ACC112 (cell line): ENCODE results near the gene ACADL.
A peak's percentile ranks its signal among the peaks of the same experiment; 100 is the strongest.
"Not testable (repeated sequence)": the region's sequence is repeated elsewhere in the genome, so short reads cannot be mapped to it uniquely, and the experiment has no call there.

Experiments used
- H2AFZ ChIP-seq: fragments of 200-600 bp; sonication (generic); one replicate; pipeline ENCODE4 v1.6.0; 2017; ENCODE audit warnings: antibody characterized with exemption, low read length; ENCODE audit not compliant: unreplicated experiment
- H3K27ac ChIP-seq: fragments of 200-600 bp; sonication (generic); 2 replicates; pipeline ENCODE4 v1.5.1; 2014; ENCODE audit warnings: low read depth, mild to moderate bottlenecking, antibody characterized with exemption, low read length, moderate library complexity
- H3K27me3 ChIP-seq: fragments of 200-600 bp; sonication (generic); 2 replicates; pipeline ENCODE4 v1.6.1; 2014; ENCODE audit warnings: mild to moderate bottlenecking, antibody characterized with exemption, low read length, moderate library complexity, mixed read lengths; ENCODE audit not compliant: insufficient read depth
- H3K36me3 ChIP-seq: fragments of 200-600 bp; sonication (generic); 2 replicates; pipeline ENCODE4 v1.6.1; 2016; ENCODE audit warnings: mild to moderate bottlenecking, antibody characterized with exemption, low read length, moderate library complexity, mixed read lengths; ENCODE audit not compliant: insufficient read depth
- H3K4me1 ChIP-seq: fragments of 200-600 bp; sonication (generic); one replicate; pipeline ENCODE4 v1.6.1; 2016; ENCODE audit warnings: low read length, mixed read lengths; ENCODE audit not compliant: insufficient read depth, unreplicated experiment, control insufficient read depth
- H3K4me3 ChIP-seq: fragments of 200-600 bp; sonication (generic); 2 replicates; pipeline ENCODE4 v1.5.1; 2014; ENCODE audit warnings: mild to moderate bottlenecking, low read depth, low read length
- H3K79me2 ChIP-seq: fragments of 200-600 bp; sonication (generic); one replicate; pipeline ENCODE4 v1.6.0; 2016; ENCODE audit warnings: low read length; ENCODE audit not compliant: control insufficient read depth, unreplicated experiment, insufficient read depth

Gene ACADL

DNA sequence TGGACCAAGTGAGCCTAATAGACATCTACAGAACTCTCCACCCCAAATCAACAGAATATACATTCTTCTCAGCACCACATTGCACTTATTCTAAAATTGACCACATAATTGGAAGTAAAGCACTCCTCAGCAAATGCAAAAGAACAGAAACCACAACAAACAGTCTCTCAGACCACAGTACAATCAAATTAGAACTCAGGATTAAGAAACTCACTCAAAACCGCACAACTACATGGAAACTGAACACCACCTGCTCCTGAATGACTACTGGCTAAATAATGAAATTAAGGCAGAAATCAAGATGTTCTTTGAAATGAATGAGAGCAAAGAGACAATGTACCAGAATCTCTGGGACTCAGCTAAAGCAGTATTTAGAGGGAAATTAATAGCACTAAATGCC lies 41.3 kb downstream of the ACADL start:
- H3K27ac ChIP-seq, H3K4me3 ChIP-seq, H3K79me2 ChIP-seq, H3K36me3 ChIP-seq, H3K27me3 ChIP-seq, H2AFZ ChIP-seq, H3K4me1 ChIP-seq: not testable (repeated sequence)

DNA sequence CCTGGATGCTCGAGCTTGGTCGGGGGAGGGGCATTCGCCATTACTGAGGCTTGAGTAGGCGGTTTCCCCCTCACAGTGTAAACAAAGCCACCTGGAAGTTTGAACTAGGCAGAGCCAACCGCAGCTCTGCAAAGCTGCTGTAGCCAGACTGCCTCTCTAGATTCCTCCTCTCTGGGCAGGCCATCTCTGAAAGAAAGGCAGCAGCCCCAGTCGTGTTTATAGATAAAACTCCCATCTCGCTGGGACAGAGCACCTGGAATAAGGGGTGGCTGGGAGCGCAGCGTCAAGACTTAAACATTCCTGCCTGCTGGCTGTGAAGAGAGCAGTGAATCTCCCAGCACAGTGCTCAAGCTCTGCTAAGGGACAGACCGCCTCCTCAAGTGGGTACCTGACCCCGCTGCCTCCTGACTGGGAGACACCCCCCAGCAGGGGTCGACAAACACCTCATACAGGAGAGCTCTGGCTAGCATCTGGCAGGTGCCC lies 43.6 kb downstream of the ACADL start:
- not testable (repeated sequence) for H3K4me1 ChIP-seq, H3K36me3 ChIP-seq, H3K79me2 ChIP-seq, H3K4me3 ChIP-seq, H3K27ac ChIP-seq, H3K27me3 ChIP-seq, H2AFZ ChIP-seq

DNA sequence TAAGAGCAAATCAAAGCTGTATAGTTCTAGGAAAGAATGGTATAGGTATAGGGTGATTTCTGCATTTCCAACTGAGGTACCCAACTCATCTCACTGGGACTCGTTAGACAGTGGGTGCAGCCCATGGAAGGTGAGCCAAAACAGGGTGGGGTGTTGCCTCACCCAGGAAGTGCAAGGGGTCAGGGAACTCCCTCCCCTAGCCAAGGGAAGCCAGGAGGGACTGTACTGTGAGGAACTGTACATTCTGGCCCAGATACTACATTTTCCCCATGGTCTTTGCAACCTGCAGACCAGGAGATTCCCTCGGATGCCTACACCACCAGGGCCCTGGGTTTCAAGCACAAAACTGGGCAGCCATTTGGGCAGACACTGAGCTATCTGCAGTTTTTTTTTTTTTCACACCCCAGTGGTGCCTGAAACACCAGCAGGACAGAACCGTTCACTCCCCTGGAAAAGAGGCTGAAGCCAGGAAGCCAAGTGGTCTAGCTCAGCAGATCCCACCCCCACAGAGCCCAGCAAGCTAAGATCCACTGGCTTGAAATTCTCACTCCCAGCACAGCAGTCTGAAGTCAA lies 44.1 kb downstream of the ACADL start:
- not testable (repeated sequence) for H3K4me3 ChIP-seq, H3K27me3 ChIP-seq, H3K27ac ChIP-seq

DNA sequence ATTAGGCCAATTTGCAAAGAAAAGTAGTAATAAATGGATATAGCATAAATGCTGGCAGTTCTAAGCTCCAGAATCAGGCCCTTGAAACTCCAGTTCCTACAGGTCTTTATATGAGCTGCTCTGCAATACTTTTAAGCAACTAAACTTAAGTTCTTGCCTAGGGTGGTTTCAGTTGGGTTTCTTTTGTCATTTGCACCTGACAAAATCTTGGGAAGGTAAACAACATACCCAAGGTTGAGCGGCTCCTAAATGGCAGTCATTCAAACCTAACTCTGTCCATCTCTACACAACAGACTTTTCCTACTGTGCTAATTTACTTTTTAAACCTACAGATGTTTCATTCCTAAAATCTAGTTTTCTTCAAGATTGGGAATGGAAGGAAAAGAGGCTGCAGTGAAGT lies 44.8 kb downstream of the ACADL start:
- no peak overlapping the region for H3K27ac ChIP-seq
- H3K79me2 ChIP-seq = no peaks in the 10 kb centered on the region
- no peak overlapping the region for H2AFZ ChIP-seq
- H3K4me1 ChIP-seq = no peaks in the 10 kb centered on the region
- H3K27me3 ChIP-seq = no peaks in the 10 kb centered on the region
- no peaks in the 10 kb centered on the region for H3K36me3 ChIP-seq
- H3K4me3 ChIP-seq = no peak overlapping the region

More for the DNA sequence above, 44.1 kb downstream of the ACADL start:
- not testable (repeated sequence) for H3K36me3 ChIP-seq, H3K79me2 ChIP-seq, H3K4me1 ChIP-seq, H2AFZ ChIP-seq

DNA sequence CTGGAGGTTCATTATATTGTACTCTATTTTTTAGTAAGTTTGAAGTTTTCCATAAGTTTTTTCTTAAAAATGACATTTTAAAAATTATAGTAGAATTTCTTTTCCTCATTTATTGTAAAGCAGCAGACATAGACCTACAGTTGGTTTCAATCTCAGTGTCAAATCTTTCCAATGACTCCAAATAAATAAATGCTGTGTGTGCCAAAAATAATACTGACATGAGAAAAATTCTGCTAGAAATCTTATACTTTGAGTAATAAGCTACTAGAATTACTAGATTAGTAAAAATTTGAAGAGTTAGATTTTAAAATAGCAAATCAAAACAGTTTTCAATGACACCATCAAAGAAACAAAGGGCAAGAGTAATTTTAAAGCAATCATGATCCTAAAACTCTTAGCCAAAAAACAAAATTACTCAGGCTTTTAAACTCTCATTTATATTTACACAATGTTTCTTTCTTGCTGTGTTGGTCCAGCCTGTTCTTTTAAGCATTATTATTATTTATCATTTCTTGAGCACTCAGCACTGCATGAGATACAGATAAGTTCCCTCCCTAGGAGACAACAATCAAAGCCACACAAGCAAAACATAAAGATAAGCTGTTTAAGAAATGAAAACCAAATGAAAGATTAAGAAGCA lies 45.8 kb downstream of the ACADL start:
- H2AFZ ChIP-seq = no peak overlapping the region
- no peaks in the 10 kb centered on the region for H3K4me1 ChIP-seq

DNA sequence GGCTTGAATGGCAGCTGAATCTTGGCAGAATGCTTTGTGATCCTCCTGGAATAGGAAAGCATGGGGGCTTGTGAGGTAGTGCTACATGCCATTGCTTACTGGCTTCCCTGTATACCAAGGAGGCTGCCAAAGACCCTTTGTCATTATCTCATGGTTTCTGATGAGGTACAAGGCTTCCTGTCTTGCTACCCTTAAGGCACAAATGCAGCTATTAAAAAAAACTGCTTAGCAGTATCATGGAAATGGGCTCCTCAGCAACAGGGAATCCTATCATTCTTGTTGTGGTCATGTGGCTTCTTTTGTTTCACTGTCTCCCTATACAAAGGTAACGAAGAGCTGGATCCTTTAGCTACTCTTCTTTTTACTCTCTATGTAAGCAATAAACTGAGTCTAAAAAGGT lies 47.5 kb downstream of the ACADL start:
- Histone ChIP-seq H3K36me3 (no peaks in the 10 kb centered on the region), H3K4me1 (peaks cover 2% of the 10 kb centered on the region), H3K27me3 (no peaks in the 10 kb centered on the region), H2AFZ (no peak overlapping the region), H3K4me3 (no peak overlapping the region), H3K79me2 (no peaks in the 10 kb centered on the region), H3K27ac (no peak overlapping the region)

More for the DNA sequence above, 45.8 kb downstream of the ACADL start:
- no peaks in the 10 kb centered on the region for H3K27me3 ChIP-seq
- no peak overlapping the region for H3K4me3 ChIP-seq
- no peaks in the 10 kb centered on the region for H3K79me2 ChIP-seq
- no peak overlapping the region for H3K27ac ChIP-seq
- no peaks in the 10 kb centered on the region for H3K36me3 ChIP-seq

DNA sequence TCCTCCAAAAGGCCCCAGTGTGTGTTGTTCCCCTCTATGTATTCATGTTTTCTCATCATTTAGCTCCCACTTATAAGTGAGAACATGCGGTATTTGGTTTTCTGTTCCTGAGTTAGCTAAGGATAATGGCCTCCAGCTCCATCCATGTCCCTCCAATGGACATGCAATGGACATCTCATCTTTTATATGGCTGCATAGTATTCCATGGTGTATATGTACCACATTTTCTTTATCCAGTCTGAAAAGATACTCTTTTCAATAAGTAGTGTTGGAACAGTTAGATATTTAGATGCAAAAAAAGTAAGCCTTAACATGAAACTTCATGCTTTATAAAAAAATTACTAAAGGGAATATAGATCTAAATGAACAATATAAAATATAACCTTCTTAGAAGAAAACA lies 48.1 kb downstream of the ACADL start:
- not testable (repeated sequence) for H3K27ac ChIP-seq, H3K79me2 ChIP-seq, H3K27me3 ChIP-seq, H2AFZ ChIP-seq, H3K4me1 ChIP-seq, H3K4me3 ChIP-seq, H3K36me3 ChIP-seq

DNA sequence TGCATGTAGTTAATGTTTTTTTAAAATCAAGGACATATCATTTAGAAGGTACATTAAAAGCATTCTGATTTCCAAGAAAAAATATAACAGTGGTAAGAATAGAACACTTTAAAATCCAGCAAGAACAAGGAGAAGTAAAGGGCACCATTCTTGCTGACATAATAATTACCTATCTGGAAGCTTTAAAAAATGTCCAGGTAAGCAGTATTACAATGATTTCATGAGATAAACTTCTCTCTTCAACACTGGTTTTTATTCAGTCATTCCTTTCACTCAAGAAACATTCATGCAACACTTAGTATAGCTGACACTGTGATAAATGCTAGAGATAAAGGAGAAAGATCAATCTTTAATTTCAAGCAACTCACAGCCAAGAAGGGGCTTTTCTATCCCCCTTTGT lies 51.2 kb downstream of the ACADL start:
- Histone ChIP-seq H2AFZ (no peak overlapping the region), H3K4me3 (no peak overlapping the region), H3K27ac (no peak overlapping the region), H3K4me1 (peaks cover 10% of the 10 kb centered on the region), H3K27me3 (no peaks in the 10 kb centered on the region), H3K79me2 (peaks cover 1% of the 10 kb centered on the region), H3K36me3 (no peaks in the 10 kb centered on the region)

DNA sequence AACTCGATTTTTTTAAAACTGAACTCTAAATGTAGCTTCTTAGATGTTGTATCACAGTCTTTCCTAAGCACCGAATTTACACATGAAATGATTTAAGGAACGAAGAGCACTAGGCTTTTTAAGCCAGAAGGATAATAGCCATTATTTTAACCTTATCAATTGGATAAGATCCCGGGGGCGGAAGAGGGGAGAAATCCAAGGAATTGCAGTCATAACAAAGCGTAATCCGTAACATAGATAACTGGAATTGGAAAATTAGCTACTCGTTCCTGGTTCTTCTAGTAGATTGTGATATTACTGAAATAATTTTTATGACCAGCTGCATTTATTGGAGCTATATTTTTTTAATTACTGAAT lies 53.0 kb downstream of the ACADL start:
- Histone ChIP-seq H2AFZ (peak overlapping the region; percentile 87), H3K4me1 (peaks cover 26% of the 10 kb centered on the region), H3K79me2 (peaks cover 19% of the 10 kb centered on the region), H3K36me3 (no peaks in the 10 kb centered on the region), H3K4me3 (peak overlapping the region; percentile 89), H3K27me3 (no peaks in the 10 kb centered on the region), H3K27ac (no peak overlapping the region)

DNA sequence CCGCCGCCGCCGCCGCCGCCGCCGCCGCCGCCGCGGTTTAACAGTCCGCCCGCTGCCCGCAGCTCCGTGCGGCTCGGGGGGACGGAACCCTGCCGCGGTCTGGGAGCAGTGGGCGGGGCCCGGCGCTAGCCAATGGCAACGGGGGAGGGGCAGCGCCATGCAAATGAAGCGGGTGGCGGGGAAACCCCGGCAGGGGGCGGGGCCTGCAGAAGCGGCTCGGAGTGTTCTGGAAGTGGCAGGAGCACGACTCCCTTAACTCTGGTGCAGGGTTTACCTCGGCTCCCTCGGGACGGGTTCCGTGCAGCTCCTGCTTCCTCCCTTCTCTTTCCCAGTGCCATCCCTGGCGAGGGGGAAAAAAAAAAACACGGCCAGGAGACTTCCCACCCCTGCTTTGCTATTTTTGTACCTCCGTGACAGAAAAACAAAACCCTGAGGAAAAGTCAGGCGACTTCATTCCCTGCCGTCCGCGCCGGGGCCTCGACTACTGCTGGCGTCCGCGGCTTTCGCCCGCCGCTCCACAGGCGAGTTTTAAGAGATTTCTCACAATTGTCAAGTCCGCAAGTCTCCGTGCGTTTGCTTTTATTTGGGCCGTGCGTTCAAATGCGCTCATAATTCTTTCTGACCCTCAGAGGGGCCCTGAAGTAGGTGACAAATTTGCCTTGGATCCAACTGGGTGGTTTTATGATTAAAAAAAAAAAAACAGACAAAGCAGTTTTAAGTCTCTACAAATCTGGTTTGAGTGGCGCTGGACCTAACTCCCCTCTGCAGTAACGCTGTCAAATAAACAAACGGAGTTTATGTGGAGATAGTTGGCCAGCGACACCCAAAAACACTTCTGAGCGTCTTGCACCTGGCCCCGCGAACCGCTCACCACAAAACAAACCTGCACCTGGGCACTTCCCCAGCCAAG lies 53.7 kb downstream of the ACADL start, which contains the start of gene KANSL1L:
TSS of gene KANSL1L (minus strand) at position 101 of the 910 bp plus-strand sequence. CDS start 16,827 bp downstream, outside the sequence.
- peak within 1 kb of the TSS; percentile 87 for H2AFZ ChIP-seq
- H3K79me2 ChIP-seq = peaks cover 25% of the 10 kb centered on the region
- no peaks in the 10 kb centered on the region for H3K36me3 ChIP-seq
- H3K4me1 ChIP-seq = peaks cover 32% of the 10 kb centered on the region
- no peaks in the 10 kb centered on the region for H3K27me3 ChIP-seq
- peak within 1 kb of the TSS; percentile 97 for H3K27ac ChIP-seq
- peak within 1 kb of the TSS; percentile 89 for H3K4me3 ChIP-seq
